Smooth muscle cell (in vitro differentiated cells): ENCODE results near the gene CYGB. TPM values are rescaled to one million over a fixed set of nuclear protein-coding genes. Genes with fewer than 3 reads are reported as not detected.
A peak's percentile ranks its signal among the peaks of the same experiment; 100 is the strongest.

ENCODE experiments used
- DNase-seq: peaks from one replicate; lab custom pipeline; 2025; ENCODE audit not compliant: unreplicated experiment; lab: John Stamatoyannopoulos, UW
- H2AFZ ChIP-seq: fragments of 200-600 bp; sonication (generic); 2 replicates; pipeline ENCODE4 v1.6.0; 2016; ENCODE audit warnings: antibody characterized with exemption, low read depth, mild to moderate bottlenecking
- H3F3A ChIP-seq: fragments of 200-600 bp; sonication (generic); 2 replicates; pipeline ENCODE4 v1.6.0; 2017; ENCODE audit warnings: antibody characterized with exemption, low read depth
- H3K27ac ChIP-seq: fragments of 200-600 bp; sonication (generic); 2 replicates; pipeline ENCODE4 v1.5.1; 2016; ENCODE audit warnings: low read depth, mild to moderate bottlenecking
- H3K27me3 ChIP-seq: fragments of 200-600 bp; sonication (generic); 2 replicates; pipeline ENCODE4 v1.6.1; 2016; ENCODE audit warnings: low read depth, mild to moderate bottlenecking
- H3K36me3 ChIP-seq: fragments of 200-600 bp; sonication (generic); 2 replicates; pipeline ENCODE4 v1.5.1; 2016; ENCODE audit warnings: low read depth
- H3K4me1 ChIP-seq: fragments of 200-600 bp; sonication (generic); 2 replicates; pipeline ENCODE4 v1.5.1; 2016; ENCODE audit warnings: low read depth
- H3K4me2 ChIP-seq: fragments of 200-600 bp; sonication (generic); 2 replicates; pipeline ENCODE4 v1.6.0; 2016; ENCODE audit warnings: mild to moderate bottlenecking
- H3K4me3 ChIP-seq: fragments of 200-600 bp; sonication (generic); 2 replicates; pipeline ENCODE4 v1.5.1; 2016; ENCODE audit warnings: mild to moderate bottlenecking
- H3K79me2 ChIP-seq: fragments of 200-600 bp; sonication (generic); 2 replicates; pipeline ENCODE4 v1.6.0; 2016; ENCODE audit warnings: low read depth, mild to moderate bottlenecking
- H3K9ac ChIP-seq: fragments of 200-600 bp; sonication (generic); 2 replicates; pipeline ENCODE4 v1.6.0; 2016; ENCODE audit warnings: low read depth
- H3K9me3 ChIP-seq: fragments of 200-600 bp; sonication (generic); replicated peaks from 2 replicates; pipeline ENCODE4 v1.5.1; 2016; ENCODE audit warnings: low read depth
- H4K20me1 ChIP-seq: fragments of 200-600 bp; sonication (generic); 2 replicates; pipeline ENCODE4 v1.6.0; 2016; ENCODE audit warnings: low read depth
- CTCF ChIP-seq: fragments of 200-600 bp; sonication (generic); IDR thresholded peaks from 2 replicates; pipeline ENCODE4 v1.5.1; 2017; ENCODE audit warnings: borderline replicate concordance, mild to moderate bottlenecking, antibody characterized with exemption; ENCODE audit not compliant: insufficient read depth, poor library complexity, severe bottlenecking
- WGBS: methylation state at CpG from one replicate; pipeline ENCODE4 v1.1.7; 2016; ENCODE audit warnings: low lambda C conversion rate; 5-methylcytosine and 5-hydroxymethylcytosine counted together
- polyA plus RNA-seq: library from polyadenylated mRNA; unstranded; fragments of >200 nt; fragmentation: Nextera tagmentation; extraction: Ambion mirVana; gene quantifications from 2 replicates; pipeline ENCODE4 v1.2.1, GENCODE V29; 2016
- total RNA-seq: library from RNA; depleted of rRNA; stranded (reverse); fragments of >200 nt; gene quantifications from 2 replicates; pipeline ENCODE4 v1.2.3, GENCODE V29; 2014

CYGB gene
- total and polyA plus RNA-seq, 2 experiments from 2014 or later, result 13.9 to 22.2 TPM

- H3K9ac ChIP-seq, result peak overlapping the region; percentile 33
- H3K79me2 ChIP-seq, result no peaks in the 10 kb centered on the region
- H3K27me3 ChIP-seq, result no peaks in the 10 kb centered on the region
- no peak for TF ChIP-seq CTCF
- no peak for DNase-seq
- H3F3A ChIP-seq, result no peaks in the 10 kb centered on the region
- H3K9me3 ChIP-seq, result no peaks in the 10 kb centered on the region
- no peaks in the 10 kb centered on the region for H3K36me3 ChIP-seq
- no peak overlapping the region for H3K27ac ChIP-seq
- H3K4me3 ChIP-seq, result peak overlapping the region; percentile 67
- H2AFZ ChIP-seq, result no peak overlapping the region
- peaks cover 16% of the 10 kb centered on the region for H3K4me1 ChIP-seq
- peak overlapping the region; percentile 94 for H3K4me2 ChIP-seq
- 50% methylated on average over 17 of the region's 17 CpGs for WGBS
- peaks cover 14% of the 10 kb centered on the region for H4K20me1 ChIP-seq
Measured at GRCh38 chr17:76500074-76500746, 37.3 kb downstream of the CYGB start.

GRCh38 chr17:76499267-76499667 is 38.2 kb downstream of the CYGB start:
- Histone ChIP-seq H3F3A (no peaks in the 10 kb centered on the region), H3K27me3 (no peaks in the 10 kb centered on the region), H3K9me3 (no peaks in the 10 kb centered on the region), H3K79me2 (no peaks in the 10 kb centered on the region), H3K27ac (no peak overlapping the region), H3K4me1 (peaks cover 16% of the 10 kb centered on the region), H3K9ac (no peak overlapping the region), H2AFZ (no peak overlapping the region), H3K4me2 (peak overlapping the region; percentile 42), H4K20me1 (peaks cover 14% of the 10 kb centered on the region), H3K36me3 (no peaks in the 10 kb centered on the region), H3K4me3 (no peak overlapping the region)
- DNase-seq, result no peak
- TF ChIP-seq CTCF, result no peak
- 80% methylated on average over 5 of the region's 5 CpGs for WGBS

GRCh38 chr17:76498876-76499251 is 38.6 kb downstream of the CYGB start:
- no peaks in the 10 kb centered on the region for H3K79me2 ChIP-seq
- no peak overlapping the region for H2AFZ ChIP-seq
- H3F3A ChIP-seq, result no peaks in the 10 kb centered on the region
- peak overlapping the region; percentile 81 for H3K27ac ChIP-seq
- H3K4me3 ChIP-seq, result no peak overlapping the region
- no peaks in the 10 kb centered on the region for H3K36me3 ChIP-seq
- 85% methylated on average over 3 of the region's 4 CpGs for WGBS
- H4K20me1 ChIP-seq, result peaks cover 14% of the 10 kb centered on the region
- no peaks in the 10 kb centered on the region for H3K27me3 ChIP-seq
- peak overlapping the region; percentile 55 for H3K9ac ChIP-seq
- no peak overlapping the region for H3K4me2 ChIP-seq
- no peak for DNase-seq
- no peaks in the 10 kb centered on the region for H3K9me3 ChIP-seq
- H3K4me1 ChIP-seq, result peaks cover 16% of the 10 kb centered on the region
- TF ChIP-seq CTCF, result no peak
